ENCODE measurements around the gene ABHD12. TPM values are rescaled to one million over a fixed set of nuclear protein-coding genes. Genes with fewer than 3 reads are reported as not detected.

Gene ABHD12
- total RNA-seq, 4 donors from 2014 or later, result 10.0 to 47.6 (median 36.3) TPM

DNA sequence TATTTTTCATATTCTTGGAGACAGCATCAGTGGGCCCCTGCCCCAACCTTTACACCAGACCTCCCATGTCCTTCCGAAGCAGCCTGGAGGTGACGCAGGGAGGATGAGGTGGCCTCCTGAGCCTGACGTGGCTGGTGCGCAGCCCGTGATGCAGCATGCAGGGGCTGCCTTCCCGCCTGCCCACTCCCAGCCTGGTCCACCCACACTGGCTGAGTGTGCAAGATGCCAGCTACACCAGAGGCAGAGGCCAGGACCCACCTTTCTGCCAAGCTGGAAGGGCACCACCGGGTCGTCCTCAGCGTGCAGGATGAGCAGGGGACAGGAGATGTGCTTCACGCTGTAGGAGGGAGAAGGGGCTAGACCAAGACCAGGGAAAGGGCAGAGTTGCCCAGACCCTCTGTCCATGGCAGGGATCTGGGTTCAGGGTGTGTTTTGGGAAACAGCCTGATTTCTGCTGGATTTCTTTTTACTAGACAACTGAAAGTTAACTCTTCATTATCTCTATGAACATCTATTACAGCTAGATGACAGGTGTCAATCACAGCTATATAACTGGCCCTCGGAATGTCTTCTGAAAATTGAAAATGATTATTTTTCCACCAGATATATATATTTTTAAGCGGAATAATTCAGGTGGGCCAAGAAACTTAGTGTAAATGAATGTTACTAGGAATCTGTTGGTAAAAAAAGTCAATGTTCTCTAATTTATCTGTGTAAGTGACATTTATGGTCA, 87.2 kb downstream of the ABHD12 start:
- no peaks in the 10 kb centered on the region for H3K36me3 ChIP-seq
- H3K27ac ChIP-seq, result no peak overlapping the region
- no peaks in the 10 kb centered on the region for H3K27me3 ChIP-seq
- no peak for TF ChIP-seq POLR2A (IDR thresholded peaks at IDR 0.05)
- TF ChIP-seq, protein P1, sequence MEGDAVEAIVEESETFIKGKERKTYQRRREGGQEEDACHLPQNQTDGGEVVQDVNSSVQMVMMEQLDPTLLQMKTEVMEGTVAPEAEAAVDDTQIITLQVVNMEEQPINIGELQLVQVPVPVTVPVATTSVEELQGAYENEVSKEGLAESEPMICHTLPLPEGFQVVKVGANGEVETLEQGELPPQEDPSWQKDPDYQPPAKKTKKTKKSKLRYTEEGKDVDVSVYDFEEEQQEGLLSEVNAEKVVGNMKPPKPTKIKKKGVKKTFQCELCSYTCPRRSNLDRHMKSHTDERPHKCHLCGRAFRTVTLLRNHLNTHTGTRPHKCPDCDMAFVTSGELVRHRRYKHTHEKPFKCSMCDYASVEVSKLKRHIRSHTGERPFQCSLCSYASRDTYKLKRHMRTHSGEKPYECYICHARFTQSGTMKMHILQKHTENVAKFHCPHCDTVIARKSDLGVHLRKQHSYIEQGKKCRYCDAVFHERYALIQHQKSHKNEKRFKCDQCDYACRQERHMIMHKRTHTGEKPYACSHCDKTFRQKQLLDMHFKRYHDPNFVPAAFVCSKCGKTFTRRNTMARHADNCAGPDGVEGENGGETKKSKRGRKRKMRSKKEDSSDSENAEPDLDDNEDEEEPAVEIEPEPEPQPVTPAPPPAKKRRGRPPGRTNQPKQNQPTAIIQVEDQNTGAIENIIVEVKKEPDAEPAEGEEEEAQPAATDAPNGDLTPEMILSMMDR (IDR thresholded peaks at IDR 0.05), result no peak
- no peak overlapping the region for H3K4me3 ChIP-seq
- intact Hi-C loops (cut with DNase I; ENCODE audit: low total_unique reads), result no loop called here
- DNase-seq, result no peak
- H3K4me1 ChIP-seq, result no peaks in the 10 kb centered on the region
- H3K9me3 ChIP-seq, result no peaks in the 10 kb centered on the region

- intact Hi-C loops (cut with DNase I; ENCODE audit: low total_unique reads), result no loop called here
Observed at GRCh38 chr20:25302596-25302995, 88.0 kb downstream of the ABHD12 start.

DNA sequence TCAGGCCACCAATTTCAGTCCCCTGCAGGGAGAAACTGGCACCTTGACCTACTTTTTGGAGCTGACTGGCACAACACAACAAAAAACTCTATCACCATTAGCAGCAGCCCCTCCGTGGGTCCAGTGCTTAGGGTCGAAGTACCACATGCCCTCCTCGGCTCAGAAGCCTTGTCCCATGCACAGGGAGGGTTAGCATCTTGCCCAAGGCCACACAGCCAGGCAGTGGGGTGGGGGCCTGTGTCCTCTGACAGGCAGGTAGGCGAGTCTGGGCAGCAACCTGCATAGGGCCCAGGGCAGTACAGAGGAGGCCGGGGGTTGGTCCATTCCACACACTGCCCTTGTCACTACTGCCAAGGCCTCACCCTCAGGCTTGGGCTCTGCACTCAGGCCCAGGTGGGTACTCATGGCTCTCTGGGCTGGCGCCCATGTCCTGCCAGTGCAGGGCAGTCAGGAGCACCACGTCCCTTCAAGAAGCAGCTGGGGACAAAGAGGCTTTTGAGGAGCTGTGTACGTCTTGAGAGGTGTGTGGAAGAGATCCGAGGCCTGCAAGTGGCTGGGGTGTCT, 89.2 kb downstream of the ABHD12 start:
- intact Hi-C loops (cut with DNase I; ENCODE audit: low total_unique reads), result no loop called here
- Histone ChIP-seq H3K4me1 (no peaks in the 10 kb centered on the region), H3K9me3 (no peaks in the 10 kb centered on the region), H3K27me3 (no peaks in the 10 kb centered on the region), H3K4me3 (no peak overlapping the region), H3K27ac (no peak overlapping the region), H3K36me3 (no peaks in the 10 kb centered on the region)
- DNase-seq, result no peak
- TF ChIP-seq, protein P1 (IDR thresholded peaks at IDR 0.05), result no peak
- no peak for TF ChIP-seq POLR2A (IDR thresholded peaks at IDR 0.05)

More at GRCh38 chr20:25302596-25302995, 88.0 kb downstream of the ABHD12 start:
- no peak overlapping the region for H3K4me3 ChIP-seq
- H3K9me3 ChIP-seq, result no peaks in the 10 kb centered on the region
- no peak overlapping the region for H3K27ac ChIP-seq
- no peak for DNase-seq
- no peaks in the 10 kb centered on the region for H3K36me3 ChIP-seq
- H3K4me1 ChIP-seq, result no peaks in the 10 kb centered on the region
- TF ChIP-seq POLR2A (IDR thresholded peaks at IDR 0.05), result no peak
- TF ChIP-seq, protein P1 (IDR thresholded peaks at IDR 0.05), result no peak
- no peaks in the 10 kb centered on the region for H3K27me3 ChIP-seq

DNA sequence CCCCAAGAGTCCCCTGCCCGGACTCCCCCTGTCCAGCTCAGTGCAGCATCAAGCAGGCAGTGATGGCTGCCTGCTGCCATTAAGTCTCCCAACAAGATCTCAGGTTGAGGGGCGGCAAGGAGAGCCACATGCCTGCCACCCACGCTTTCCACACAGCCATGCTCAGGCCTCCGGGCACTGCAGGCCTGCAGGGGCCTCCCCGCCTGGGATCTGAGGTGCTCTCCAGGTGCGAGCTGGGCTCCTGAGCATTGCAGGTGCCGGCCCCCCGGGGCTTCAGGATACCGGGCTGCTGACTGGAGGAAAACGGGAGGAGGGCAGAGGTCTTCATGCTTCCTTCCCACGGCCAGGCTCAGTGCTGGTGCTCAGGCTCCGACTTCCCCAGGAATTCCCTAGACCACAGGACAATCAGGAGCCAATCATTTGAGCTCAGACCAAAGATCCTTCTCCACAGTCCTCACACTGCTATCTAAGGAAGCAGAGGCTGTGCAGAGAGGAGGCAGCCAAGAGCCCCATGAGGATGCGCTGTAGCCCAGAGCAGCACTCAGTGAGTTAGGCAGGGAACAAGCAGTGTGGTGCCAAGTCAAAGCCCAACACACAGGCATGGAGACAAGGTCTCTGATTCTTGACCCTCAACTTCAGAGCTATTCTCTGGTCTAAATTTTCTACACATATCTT, 90.0 kb downstream of the ABHD12 start:
- Histone ChIP-seq H3K4me3 (no peak overlapping the region), H3K27me3 (no peaks in the 10 kb centered on the region), H3K36me3 (no peaks in the 10 kb centered on the region), H3K4me1 (no peaks in the 10 kb centered on the region), H3K27ac (no peak overlapping the region), H3K9me3 (no peaks in the 10 kb centered on the region)
- intact Hi-C loops (cut with DNase I; ENCODE audit: low total_unique reads), result no loop called here
- DNase-seq, result no peak
- TF ChIP-seq, protein P1 (IDR thresholded peaks at IDR 0.05), result no peak
- no peak for TF ChIP-seq POLR2A (IDR thresholded peaks at IDR 0.05)

DNA sequence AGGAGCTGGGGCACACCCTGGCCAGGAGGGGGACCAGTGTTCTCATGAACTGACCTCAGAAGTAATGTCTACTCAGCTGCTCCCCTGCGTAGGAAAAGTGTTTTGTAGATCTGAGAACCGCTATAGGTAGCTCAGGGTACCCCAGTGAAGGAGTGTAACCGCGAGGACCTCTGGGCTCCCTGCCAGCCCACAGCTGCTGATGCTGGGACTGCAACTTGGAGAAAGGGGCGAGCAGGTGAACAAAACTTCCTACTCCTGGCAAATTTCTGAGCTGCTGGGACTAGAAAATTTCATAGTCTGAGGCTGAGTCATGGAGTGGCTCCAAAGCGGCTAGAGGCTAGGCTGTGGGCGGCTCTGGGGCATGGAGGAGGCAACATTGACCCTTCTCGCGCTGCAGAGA, 90.8 kb downstream of the ABHD12 start:
- Histone ChIP-seq H3K4me1 (no peaks in the 10 kb centered on the region), H3K36me3 (no peaks in the 10 kb centered on the region), H3K27ac (no peak overlapping the region), H3K27me3 (no peaks in the 10 kb centered on the region), H3K9me3 (no peaks in the 10 kb centered on the region), H3K4me3 (no peak overlapping the region)
- no peak for DNase-seq
- intact Hi-C loops (cut with DNase I; ENCODE audit: low total_unique reads), result loop anchor here (10.0 kb wide), 1 partner anchor 95 kb away; the partner anchor contains the start of gene ABHD12
- TF ChIP-seq, protein P1 (IDR thresholded peaks at IDR 0.05), result no peak
- no peak for TF ChIP-seq POLR2A (IDR thresholded peaks at IDR 0.05)

All from uterus (tissue), 4 donors.